Subcutaneous abdominal adipose tissue (tissue), 5 donors: ENCODE results near the gene MINDY4.

Experiments used
- H3K27ac ChIP-seq: one replicate; pipeline ENCODE4 v1.7.0; 2013; ENCODE audit warnings: low read depth, mild to moderate bottlenecking, inconsistent platforms, low read length, moderate library complexity
- H3K27me3 ChIP-seq, 5 donors: one replicate each; pipeline ENCODE4 v1.7.0; 2013; ENCODE audit warnings: low read length in 5 of 5, inconsistent platforms in 1 of 5; ENCODE audit not compliant: control insufficient read depth in 5 of 5, insufficient read depth in 4 of 5
- H3K36me3 ChIP-seq, 5 donors: one replicate each; pipeline ENCODE4 v1.7.0; 2013; ENCODE audit warnings: low read length in 5 of 5; ENCODE audit not compliant: control insufficient read depth in 5 of 5, insufficient read depth in 5 of 5
- H3K4me1 ChIP-seq, 5 donors: one replicate each; pipeline ENCODE4 v1.7.0; 2013; ENCODE audit warnings: low read length in 5 of 5, mild to moderate bottlenecking in 3 of 5, moderate library complexity in 1 of 5; ENCODE audit not compliant: control insufficient read depth in 5 of 5, insufficient read depth in 5 of 5
- H3K4me3 ChIP-seq, 5 donors: one replicate each; pipeline ENCODE4 v1.7.0; 2013; ENCODE audit warnings: low read length in 5 of 5, low read depth in 1 of 5
- H3K9ac ChIP-seq, 5 donors: one replicate each; pipeline ENCODE4 v1.7.0; 2013; ENCODE audit warnings: low read length in 5 of 5, mild to moderate bottlenecking in 4 of 5, moderate library complexity in 3 of 5
- H3K9me3 ChIP-seq, 5 donors: one replicate each; pipeline ENCODE4 v1.7.0; 2013; ENCODE audit warnings: low read length in 5 of 5; ENCODE audit not compliant: control insufficient read depth in 5 of 5
- donor health status: healthy.
- donor health status: healthy.
- donor health status: healthy.
- donor health status: healthy.
- donor health status: healthy.

The MINDY4 gene

DNA sequence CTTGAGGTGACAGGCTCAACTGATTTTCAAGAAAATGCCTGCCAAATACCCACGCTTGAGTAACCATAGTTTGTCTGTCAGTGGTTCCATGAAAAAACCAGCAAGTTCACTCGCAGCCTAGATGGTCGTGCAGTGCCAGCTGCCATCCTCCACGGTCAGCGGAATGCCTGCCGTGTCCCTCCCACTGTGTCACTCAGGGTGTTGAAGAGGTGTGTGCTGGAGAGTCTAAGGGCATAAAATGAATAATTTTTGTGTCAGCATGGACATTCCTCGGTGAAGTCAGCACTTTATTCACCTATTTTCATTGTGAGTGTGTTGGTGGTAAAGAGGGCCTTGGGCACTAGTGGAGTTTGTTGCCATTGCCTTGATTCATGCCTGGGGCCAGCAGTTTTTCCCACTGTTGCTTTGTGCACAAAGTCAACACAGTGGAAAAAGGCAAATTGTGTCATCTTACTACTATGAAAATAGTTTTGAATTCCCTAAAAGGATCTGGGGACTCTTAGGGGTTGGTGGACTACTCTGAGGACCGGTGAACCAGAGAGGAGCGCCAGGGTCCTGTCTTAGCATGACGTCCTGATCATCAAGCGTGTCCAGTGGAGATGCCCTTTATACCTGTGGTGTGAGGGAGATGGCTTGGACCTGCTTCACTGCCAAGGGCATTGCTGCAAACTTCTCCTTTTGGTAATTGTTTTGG is 17.6 kb downstream of the MINDY4 start:
- peaks cover under 1 to 37% (median 27%) of the 10 kb centered on the region in 5 donors for H3K36me3 ChIP-seq
- H3K4me3 ChIP-seq: no peak overlapping the region
- H3K27ac ChIP-seq: no peak overlapping the region
- H3K27me3 ChIP-seq: no peaks in the 10 kb centered on the region
- no peaks in the 10 kb centered on the region for H3K9me3 ChIP-seq
- H3K9ac ChIP-seq: no peak overlapping the region
- H3K4me1 ChIP-seq: no peaks in the 10 kb centered on the region

- Histone ChIP-seq H3K36me3 (peaks cover 0 to 32% (median 23%) of the 10 kb centered on the region in 5 donors), H3K4me1 (no peaks in the 10 kb centered on the region), H3K9ac (no peak overlapping the region), H3K9me3 (no peaks in the 10 kb centered on the region), H3K27me3 (no peaks in the 10 kb centered on the region), H3K27ac (no peak overlapping the region), H3K4me3 (no peak overlapping the region)
These were observed 18.1 kb downstream of the MINDY4 start for GRCh38 chr7:30789334-30789711.

GRCh38 chr7:30790356-30790755 is 19.1 kb downstream of the MINDY4 start:
- Histone ChIP-seq H3K27ac (no peak overlapping the region), H3K27me3 (no peaks in the 10 kb centered on the region)

DNA sequence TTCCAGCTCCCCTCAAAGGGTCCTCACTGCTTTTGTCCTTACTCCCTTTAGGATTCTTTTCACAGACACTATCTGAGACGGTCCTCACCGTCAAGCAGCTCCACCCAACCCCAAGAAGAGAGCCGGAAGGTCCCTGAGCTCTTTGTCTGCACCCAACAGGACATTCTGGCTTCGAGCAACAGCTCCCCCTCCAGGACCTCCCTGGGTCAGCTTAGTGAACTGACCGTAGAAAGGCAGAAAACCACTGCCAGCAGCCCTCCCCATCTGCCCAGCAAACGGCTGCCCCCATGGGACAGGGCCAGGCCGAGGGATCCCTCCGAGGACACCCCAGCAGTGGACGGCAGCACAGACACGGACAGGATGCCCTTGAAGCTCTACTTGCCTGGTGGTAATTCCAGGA is 19.9 kb downstream of the MINDY4 start:
- peaks cover 0 to 17% (median 9%) of the 10 kb centered on the region in 5 donors for H3K36me3 ChIP-seq
- H3K9ac ChIP-seq: no peak overlapping the region
- no peak overlapping the region for H3K4me3 ChIP-seq
- no peak overlapping the region for H3K27ac ChIP-seq
- no peaks in the 10 kb centered on the region for H3K9me3 ChIP-seq
- no peaks in the 10 kb centered on the region for H3K27me3 ChIP-seq
- H3K4me1 ChIP-seq: peaks cover under 1 to 10% (median 7%) of the 10 kb centered on the region in 5 donors

More at GRCh38 chr7:30790356-30790755, 19.1 kb downstream of the MINDY4 start:
- Histone ChIP-seq H3K4me3 (no peak overlapping the region), H3K9ac (no peak overlapping the region), H3K4me1 (peaks cover 0 to 3% (median 1%) of the 10 kb centered on the region in 5 donors), H3K36me3 (peaks cover 0 to 23% (median 14%) of the 10 kb centered on the region in 5 donors), H3K9me3 (no peaks in the 10 kb centered on the region)

GRCh38 chr7:30795161-30795948 is 24.1 kb downstream of the MINDY4 start:
- Histone ChIP-seq H3K9ac (no peak overlapping the region), H3K36me3 (peaks cover 0 to 12% (median 7%) of the 10 kb centered on the region in 5 donors), H3K27me3 (no peaks in the 10 kb centered on the region), H3K4me3 (no peak overlapping the region), H3K9me3 (no peaks in the 10 kb centered on the region), H3K4me1 (peaks cover 9 to 44% (median 21%) of the 10 kb centered on the region in 5 donors), H3K27ac (no peak overlapping the region)

DNA sequence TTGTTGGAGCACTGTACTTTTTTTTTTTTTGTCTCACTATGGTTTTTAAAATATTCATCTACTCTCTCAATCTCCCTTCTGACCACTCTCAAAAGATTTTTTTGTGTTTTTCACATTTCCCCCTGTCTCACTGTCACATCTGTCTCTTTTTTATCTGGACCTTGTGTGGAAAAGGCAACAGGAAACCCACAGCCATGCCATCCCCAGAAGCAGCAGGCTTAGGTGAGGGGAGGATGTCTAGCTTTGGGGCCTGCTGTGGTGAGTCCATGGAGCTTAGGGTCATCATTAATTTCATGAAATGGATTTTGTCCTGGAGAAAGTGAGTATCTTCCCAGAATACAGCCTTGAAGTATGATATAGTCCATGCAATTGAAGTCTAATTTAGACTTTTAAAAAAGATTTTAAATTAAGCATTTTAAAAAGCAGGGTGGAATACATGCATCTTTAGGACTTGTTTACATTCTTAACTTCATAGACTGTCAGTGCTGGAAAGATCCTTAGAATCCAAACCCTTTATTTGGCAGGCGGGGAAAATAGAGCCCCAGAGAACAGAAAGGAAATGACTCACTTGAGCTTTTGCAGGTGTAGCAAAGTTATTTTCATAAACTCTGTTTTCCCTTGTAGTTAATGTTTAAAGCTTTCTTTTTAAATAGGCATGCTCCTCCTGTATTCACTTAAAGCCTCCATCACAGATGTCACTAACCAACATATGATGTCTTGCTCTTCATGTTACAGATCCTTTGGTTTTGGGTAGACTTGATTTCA is 25.1 kb downstream of the MINDY4 start:
- Histone ChIP-seq H3K27me3 (no peaks in the 10 kb centered on the region), H3K4me3 (no peak overlapping the region), H3K4me1 (peaks cover 12 to 54% (median 25%) of the 10 kb centered on the region in 5 donors), H3K9me3 (no peaks in the 10 kb centered on the region), H3K36me3 (peaks cover 0 to 8% (median 4%) of the 10 kb centered on the region in 5 donors), H3K9ac (no peak overlapping the region), H3K27ac (peak overlapping the region; percentile 24)

GRCh38 chr7:30797176-30798040 is 26.2 kb downstream of the MINDY4 start:
- Histone ChIP-seq H3K9me3 (no peaks in the 10 kb centered on the region), H3K36me3 (no peaks in the 10 kb centered on the region), H3K27me3 (no peaks in the 10 kb centered on the region), H3K4me1 (peaks cover 12 to 58% (median 25%) of the 10 kb centered on the region in 5 donors), H3K9ac (no peak overlapping the region), H3K27ac (no peak overlapping the region), H3K4me3 (no peak overlapping the region)

GRCh38 chr7:30799206-30799975 is 28.2 kb downstream of the MINDY4 start:
- H3K4me1 ChIP-seq: peaks cover 15 to 65% (median 32%) of the 10 kb centered on the region in 5 donors
- H3K27ac ChIP-seq: peak overlapping the region; percentile 32
- no peaks in the 10 kb centered on the region for H3K27me3 ChIP-seq

More at GRCh38 chr7:30799206-30799975, 28.2 kb downstream of the MINDY4 start:
- no peaks in the 10 kb centered on the region for H3K9me3 ChIP-seq
- no peaks in the 10 kb centered on the region for H3K36me3 ChIP-seq
- no peak overlapping the region for H3K4me3 ChIP-seq
- H3K9ac ChIP-seq: no peak overlapping the region
